ACHN (cell line): ENCODE data around the gene KHDC3L.
"Not testable (repeated sequence)": the region's sequence is repeated elsewhere in the genome, so short reads cannot be mapped to it uniquely, and the experiment has no call there.

Experiments used
- DNase-seq: peaks from one replicate; pipeline ENCODE4 v3.0.0-alpha.2; 2015
- in situ Hi-C: cut with HindIII; loops from 2 replicates; pipeline ENCODE4 v1.10.0; 2017; ENCODE audit warnings: low sequenced_read_pairs, low pct_ligation_motif_present, low pct_unique_long_range_greater_than_20kb

The KHDC3L gene

GRCh38 chr6:73367761-73368355 is 5.4 kb downstream of the KHDC3L start:
- in situ Hi-C loops: no loop called here
- DNase-seq: no peak

- in situ Hi-C loops: no loop called here
- DNase-seq: no peak
Measured at GRCh38 chr6:73368675-73369074, 6.2 kb downstream of the KHDC3L start.

- in situ Hi-C loops: no loop called here
- no peak for DNase-seq
Measured at GRCh38 chr6:73369157-73369556, 6.7 kb downstream of the KHDC3L start.

GRCh38 chr6:73369563-73369962 is 7.1 kb downstream of the KHDC3L start, which contains the start of gene OOEP:
Gene OOEP (minus strand): TSS chr6:73369897. CDS start chr6:73369792, 105 bp downstream.
- DNase-seq: no peak
- in situ Hi-C loops: no loop called here

- DNase-seq: no peak
- in situ Hi-C loops: no loop called here
Measured at GRCh38 chr6:73371984-73372383, 9.5 kb downstream of the KHDC3L start.

GRCh38 chr6:73372516-73372915 is 10.1 kb downstream of the KHDC3L start:
- no peak for DNase-seq
- in situ Hi-C loops: no loop called here

GRCh38 chr6:73375216-73375615 is 12.8 kb downstream of the KHDC3L start:
- DNase-seq: peak; percentile 58
- in situ Hi-C loops: no loop called here

GRCh38 chr6:73377225-73377624 is 14.8 kb downstream of the KHDC3L start:
- in situ Hi-C loops: no loop called here
- DNase-seq: no peak

- in situ Hi-C loops, DNase-seq: not testable (repeated sequence)
Measured at GRCh38 chr6:73381531-73381930, 19.1 kb downstream of the KHDC3L start.

GRCh38 chr6:73382462-73383113 is 20.1 kb downstream of the KHDC3L start:
- DNase-seq: no peak
- in situ Hi-C loops: no loop called here

GRCh38 chr6:73388433-73388799 is 26.0 kb downstream of the KHDC3L start:
- no peak for DNase-seq
- in situ Hi-C loops: no loop called here

- DNase-seq: peak; percentile 54
- in situ Hi-C loops: no loop called here
Measured at GRCh38 chr6:73388800-73389512, 26.5 kb downstream of the KHDC3L start.

- in situ Hi-C loops: no loop called here
- DNase-seq: no peak
Measured at GRCh38 chr6:73389854-73390253, 27.4 kb downstream of the KHDC3L start.

- no peak for DNase-seq
- in situ Hi-C loops: no loop called here
Measured at GRCh38 chr6:73391675-73392074, 29.2 kb downstream of the KHDC3L start.

- in situ Hi-C loops, DNase-seq: not testable (repeated sequence)
Measured at GRCh38 chr6:73392188-73392587, 29.7 kb downstream of the KHDC3L start.

GRCh38 chr6:73393278-73393677 is 30.8 kb downstream of the KHDC3L start:
- in situ Hi-C loops: no loop called here
- no peak for DNase-seq

GRCh38 chr6:73394577-73395354 is 32.3 kb downstream of the KHDC3L start, which contains the start of gene DDX43:
Gene DDX43 (plus strand): TSS chr6:73394828. CDS start chr6:73394906, 78 bp downstream.
- no peak for DNase-seq
- in situ Hi-C loops: no loop called here

- in situ Hi-C loops: no loop called here
- DNase-seq: no peak
Measured at GRCh38 chr6:73395875-73396274, 33.4 kb downstream of the KHDC3L start.

GRCh38 chr6:73400656-73401055 is 38.2 kb downstream of the KHDC3L start:
- no peak for DNase-seq
- in situ Hi-C loops: no loop called here
